ENCODE data around the gene MAP2K5.

GRCh38 chr15:67564021-67564967 lies 21.8 kb downstream of the MAP2K5 start:
- TF ChIP-seq CTCF (tag by site-specific recombination; IDR thresholded peaks at IDR 0.05), result no peak
- TF ChIP-seq ZNF423 (tag by site-specific recombination; IDR thresholded peaks at IDR 0.05), result no peak
- no peak for TF ChIP-seq ZBTB8A (tag by site-specific recombination; IDR thresholded peaks at IDR 0.05)
